Liver (tissue), 9 donors: Measurements from ENCODE around the gene DHRS7. TPM values are rescaled to one million over a fixed set of nuclear protein-coding genes. Genes with fewer than 3 reads are reported as not detected.

Source experiments
- DNase-seq: peaks from one replicate; pipeline ENCODE4 v3.0.0-alpha.2; 2017; ENCODE audit warnings: low spot score
- H3K27ac ChIP-seq, 2 donors: one replicate each; pipeline ENCODE4 v1.7.0; 2013; ENCODE audit warnings: inconsistent platforms in 2 of 2, low read length in 2 of 2, control low read depth in 1 of 2, low read depth in 1 of 2, mild to moderate bottlenecking in 1 of 2
- H3K27me3 ChIP-seq, 4 donors: one replicate each; pipeline versions ENCODE4 v1.6.1 to v1.7.0; 2013; ENCODE audit warnings: low read length in 3 of 4, inconsistent platforms in 1 of 4, mild to moderate bottlenecking in 1 of 4, moderate library complexity in 1 of 4; ENCODE audit not compliant: control insufficient read depth in 4 of 4, insufficient read depth in 4 of 4
- H3K36me3 ChIP-seq, 4 donors: one replicate each; pipeline versions ENCODE4 v1.6.1 to v1.7.0; 2013; ENCODE audit warnings: low read length in 3 of 4, mild to moderate bottlenecking in 3 of 4, low read depth in 1 of 4, moderate library complexity in 1 of 4; ENCODE audit not compliant: control insufficient read depth in 4 of 4, insufficient read depth in 3 of 4
- H3K4me1 ChIP-seq, 4 donors: one replicate each; pipeline versions ENCODE4 v1.6.1 to v1.7.0; 2013; ENCODE audit warnings: low read length in 3 of 4, mild to moderate bottlenecking in 3 of 4, moderate library complexity in 1 of 4; ENCODE audit not compliant: control insufficient read depth in 4 of 4, insufficient read depth in 4 of 4
- H3K4me3 ChIP-seq, 3 donors: one replicate each; pipeline versions ENCODE4 v1.6.1 to v1.7.0; 2013; ENCODE audit warnings: low read length in 3 of 3, control low read depth in 1 of 3, low read depth in 1 of 3, mild to moderate bottlenecking in 1 of 3
- H3K9ac ChIP-seq, 2 donors: one replicate each; pipeline ENCODE4 v1.7.0; 2013; ENCODE audit warnings: low read length in 2 of 2, mild to moderate bottlenecking in 2 of 2, moderate library complexity in 2 of 2, control low read depth in 1 of 2, low read depth in 1 of 2
- H3K9me3 ChIP-seq, 4 donors: one replicate each; pipeline versions ENCODE4 v1.6.1 to v1.7.0; 2013; ENCODE audit warnings: low read length in 3 of 4; ENCODE audit not compliant: control insufficient read depth in 4 of 4
- ATF3 ChIP-seq: IDR thresholded peaks from 2 replicates; pipeline ENCODE4 v1.6.1; 2016; ENCODE audit warnings: antibody characterized with exemption
- CTCF ChIP-seq: fragments of 150-350 bp; IDR thresholded peaks from 2 replicates; pipeline ENCODE4 v1.5.1; 2017; ENCODE audit warnings: improper control_type of control experiment, low read depth, low read length; ENCODE audit not compliant: missing input control
- EGR1 ChIP-seq, 2 donors: IDR thresholded peaks; 2 replicates each; pipeline ENCODE4 v1.6.1; 2016 to 2018; ENCODE audit warnings: antibody characterized with exemption in 2 of 2, low read depth in 2 of 2
- FOXA1 ChIP-seq: IDR thresholded peaks from 2 replicates; pipeline ENCODE4 v1.6.1; 2016; ENCODE audit warnings: antibody characterized with exemption
- FOXA2 ChIP-seq: IDR thresholded peaks from 2 replicates; pipeline ENCODE4 v1.6.1; 2016; ENCODE audit warnings: antibody characterized with exemption
- GABPA ChIP-seq, 2 donors: IDR thresholded peaks in 1 of 2; conservative IDR thresholded peaks in 1 of 2; 2 replicates each; pipeline ENCODE4 v1.6.1; 2016; ENCODE audit warnings: antibody characterized with exemption in 2 of 2, mild to moderate bottlenecking in 1 of 2, moderate library complexity in 1 of 2
- HNF4A ChIP-seq, 2 donors: conservative IDR thresholded peaks; 2 replicates each; pipeline ENCODE4 v1.6.1; 2016; ENCODE audit warnings: antibody characterized with exemption in 2 of 2, mild to moderate bottlenecking in 2 of 2
- HNF4G ChIP-seq: IDR thresholded peaks from 2 replicates; pipeline ENCODE4 v1.6.1; 2016; ENCODE audit warnings: antibody characterized with exemption
- JUND ChIP-seq, 2 donors: IDR thresholded peaks; 2 replicates each; pipeline ENCODE4 v1.6.1; 2016; ENCODE audit warnings: antibody characterized with exemption in 2 of 2
- MAX ChIP-seq: IDR thresholded peaks from 2 replicates; pipeline ENCODE4 v1.6.1; 2016; ENCODE audit warnings: antibody characterized with exemption
- NR2F2 ChIP-seq: IDR thresholded peaks from 2 replicates; pipeline ENCODE4 v1.6.1; 2016; ENCODE audit warnings: antibody characterized with exemption
- RAD21 ChIP-seq, 2 donors: IDR thresholded peaks; 2 replicates each; pipeline ENCODE4 v1.6.1; 2016; ENCODE audit warnings: antibody characterized with exemption in 2 of 2, mild to moderate bottlenecking in 2 of 2
- REST ChIP-seq: IDR thresholded peaks from 2 replicates; pipeline ENCODE4 v1.6.1; 2016; ENCODE audit warnings: antibody characterized with exemption, mild to moderate bottlenecking
- RXRA ChIP-seq, 2 donors: IDR thresholded peaks; 2 replicates each; pipeline ENCODE4 v1.6.1; 2017 to 2018; ENCODE audit warnings: antibody characterized with exemption in 2 of 2, mild to moderate bottlenecking in 1 of 2
- SP1 ChIP-seq: IDR thresholded peaks from 2 replicates; pipeline ENCODE4 v1.6.1; 2018; ENCODE audit warnings: antibody characterized with exemption, mild to moderate bottlenecking
- TAF1 ChIP-seq: conservative IDR thresholded peaks from 2 replicates; pipeline ENCODE4 v1.6.1; 2016; ENCODE audit warnings: antibody characterized with exemption, mild to moderate bottlenecking
- YY1 ChIP-seq: IDR thresholded peaks from 2 replicates; pipeline ENCODE4 v1.6.1; 2016; ENCODE audit warnings: antibody characterized with exemption, mild to moderate bottlenecking
- ZBTB33 ChIP-seq: IDR thresholded peaks from 2 replicates; pipeline ENCODE4 v1.6.1; 2016; ENCODE audit warnings: antibody characterized with exemption
- WGBS: extraction: QIAGEN DNeasy Blood & Tissue Kit; methylation state at CpG from one replicate; pipeline ENCODE4 v1.1.7; 2013; 5-methylcytosine and 5-hydroxymethylcytosine counted together
- polyA plus RNA-seq, 2 donors: library from polyadenylated mRNA; stranded (reverse) in 1 of 2; unstranded in 1 of 2; fragments of 200-250 nt in 1 of 2; fragments of >200 nt in 1 of 2; fragmentation: Nextera tagmentation in 1 of 2; extraction: Ambion mirVana in 1 of 2; gene quantifications; one replicate each; pipeline versions ENCODE4 v1.2.1 to v1.2.3, GENCODE V29; 2013 to 2015
- total RNA-seq, 2 donors: library from RNA; depleted of rRNA; stranded (reverse); fragments of >200 nt; gene quantifications; one replicate each; pipeline ENCODE4 v1.2.3, GENCODE V29; 2014
- donor health status: healthy.
- donor health status: healthy.
- donor health status: healthy.
- donor health status: healthy.
- donor health status: healthy.

DHRS7 gene
- total and polyA plus RNA-seq, 4 donors = 42.1 to 180 (median 80.3) TPM

- Histone ChIP-seq H3K27ac (no peak overlapping the region), H3K4me3 (no peak overlapping the region), H3K9me3 (no peaks in the 10 kb centered on the region), H3K27me3 (no peaks in the 10 kb centered on the region), H3K36me3 (no peaks in the 10 kb centered on the region), H3K4me1 (no peaks in the 10 kb centered on the region), H3K9ac (no peak overlapping the region)
- 88% methylated on average over 4 of the region's 4 CpGs for WGBS
- no peak for DNase-seq
- no peak for TF ChIP-seq REST
- TF ChIP-seq EGR1 (IDR thresholded peaks at IDR 0.05; ENCODE audit: low read depth in 2 of 2) = no peak
- TF ChIP-seq TAF1 = no peak
- no peak for TF ChIP-seq RXRA (IDR thresholded peaks at IDR 0.05)
- no peak for TF ChIP-seq ATF3
- TF ChIP-seq FOXA1 = no peak
- no peak for TF ChIP-seq GABPA (IDR thresholded peaks at IDR 0.05 in 1 of 2, conservative IDR thresholded peaks at IDR 0.05 in 1 of 2)
- TF ChIP-seq CTCF = no peak
- TF ChIP-seq NR2F2 = no peak
- TF ChIP-seq JUND (IDR thresholded peaks at IDR 0.05) = no peak
- TF ChIP-seq RAD21 (IDR thresholded peaks at IDR 0.05) = no peak
- TF ChIP-seq FOXA2 = no peak
- TF ChIP-seq YY1 = no peak
Measured at GRCh38 chr14:60170948-60171347, 5.8 kb upstream of the DHRS7 start.

GRCh38 chr14:60169722-60170121 lies 4.5 kb upstream of the DHRS7 start:
- Histone ChIP-seq H3K9me3 (no peaks in the 10 kb centered on the region), H3K4me3 (no peak overlapping the region), H3K4me1 (peaks cover 0 to 4% (median 3%) of the 10 kb centered on the region in 4 donors), H3K27ac (no peak overlapping the region), H3K27me3 (no peaks in the 10 kb centered on the region), H3K36me3 (no peaks in the 10 kb centered on the region), H3K9ac (no peak overlapping the region)
- 95% methylated on average over 3 of the region's 3 CpGs for WGBS
- DNase-seq = no peak
- no peak for TF ChIP-seq FOXA2
- TF ChIP-seq CTCF = no peak
- TF ChIP-seq HNF4A (conservative IDR thresholded peaks at IDR 0.05) = no peak
- no peak for TF ChIP-seq ZBTB33
- no peak for TF ChIP-seq JUND (IDR thresholded peaks at IDR 0.05)
- TF ChIP-seq EGR1 (IDR thresholded peaks at IDR 0.05; ENCODE audit: low read depth in 2 of 2) = no peak
- TF ChIP-seq ATF3 = no peak
- TF ChIP-seq GABPA (IDR thresholded peaks at IDR 0.05 in 1 of 2, conservative IDR thresholded peaks at IDR 0.05 in 1 of 2) = no peak
- no peak for TF ChIP-seq REST
- TF ChIP-seq SP1 = no peak
- no peak for TF ChIP-seq RXRA (IDR thresholded peaks at IDR 0.05)
- TF ChIP-seq RAD21 (IDR thresholded peaks at IDR 0.05) = no peak
- no peak for TF ChIP-seq YY1
- no peak for TF ChIP-seq MAX
- no peak for TF ChIP-seq HNF4G
